HG03575 (cell line): Measurements from ENCODE around the gene LGI4.

ENCODE experiments used
- ATAC-seq: cut with Tn5 transposase; IDR thresholded peaks from one replicate; pipeline ENCODE4 v1.9.1; 2021; ENCODE audit not compliant: unreplicated experiment, insufficient number of reproducible peaks, low FRiP score; ENCODE audit errors: extremely low read depth

LGI4 gene

DNA sequence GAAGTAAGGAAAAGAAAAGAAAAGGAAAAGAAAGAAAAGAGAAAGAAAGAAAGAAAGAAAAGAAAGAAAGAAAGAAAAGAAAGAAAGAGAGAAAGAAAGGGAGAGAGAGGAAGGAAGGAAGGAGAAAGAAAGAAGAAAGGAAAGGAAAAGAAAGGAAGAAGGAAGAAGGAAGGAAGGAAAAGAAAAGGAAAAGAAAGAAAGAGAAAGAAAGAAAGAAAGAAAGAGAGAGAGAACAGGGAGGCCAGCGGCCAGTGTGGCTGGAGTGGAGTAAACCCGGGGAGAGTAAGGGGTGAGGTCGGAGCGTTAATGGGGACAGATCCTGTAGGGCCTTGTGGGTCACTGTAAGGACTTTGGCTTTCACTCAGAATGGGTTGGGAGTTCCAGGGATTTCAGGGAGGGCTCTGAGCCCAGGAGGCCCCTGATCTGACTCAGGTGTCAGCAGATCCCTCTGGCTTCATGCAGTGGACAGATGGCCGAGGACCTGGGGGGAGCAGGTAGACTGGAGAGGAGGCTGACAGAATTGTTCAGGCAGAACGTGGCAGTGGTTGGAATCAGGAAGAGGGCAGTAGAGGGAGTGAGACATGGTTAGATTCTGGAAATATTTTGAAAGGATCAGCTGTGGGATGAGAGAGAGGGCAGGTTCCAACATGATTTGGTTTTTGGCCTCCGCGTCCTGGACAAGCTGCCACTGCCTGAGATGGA, 39.0 kb downstream of the LGI4 start:
- ATAC-seq = no peak

DNA sequence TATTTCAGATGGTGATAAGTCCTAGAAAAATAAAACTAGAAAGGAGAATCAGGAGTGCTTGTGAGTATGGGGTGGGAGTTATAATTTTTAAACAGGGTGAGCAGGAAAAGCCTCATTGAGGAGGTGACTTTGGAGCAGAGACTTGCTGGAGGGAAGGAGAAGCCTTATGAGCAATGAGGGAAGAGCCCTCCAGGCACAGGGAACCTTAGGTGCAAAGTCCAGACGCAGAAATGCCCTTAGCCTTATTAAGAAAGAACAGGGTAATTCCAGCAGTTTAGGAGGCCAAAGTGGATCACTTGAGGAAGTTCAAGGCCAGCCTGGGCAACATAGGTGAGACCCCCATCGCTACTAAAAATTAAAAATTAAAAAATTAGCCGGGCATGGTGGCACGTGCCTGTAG, 40.2 kb downstream of the LGI4 start:
- no peak for ATAC-seq

DNA sequence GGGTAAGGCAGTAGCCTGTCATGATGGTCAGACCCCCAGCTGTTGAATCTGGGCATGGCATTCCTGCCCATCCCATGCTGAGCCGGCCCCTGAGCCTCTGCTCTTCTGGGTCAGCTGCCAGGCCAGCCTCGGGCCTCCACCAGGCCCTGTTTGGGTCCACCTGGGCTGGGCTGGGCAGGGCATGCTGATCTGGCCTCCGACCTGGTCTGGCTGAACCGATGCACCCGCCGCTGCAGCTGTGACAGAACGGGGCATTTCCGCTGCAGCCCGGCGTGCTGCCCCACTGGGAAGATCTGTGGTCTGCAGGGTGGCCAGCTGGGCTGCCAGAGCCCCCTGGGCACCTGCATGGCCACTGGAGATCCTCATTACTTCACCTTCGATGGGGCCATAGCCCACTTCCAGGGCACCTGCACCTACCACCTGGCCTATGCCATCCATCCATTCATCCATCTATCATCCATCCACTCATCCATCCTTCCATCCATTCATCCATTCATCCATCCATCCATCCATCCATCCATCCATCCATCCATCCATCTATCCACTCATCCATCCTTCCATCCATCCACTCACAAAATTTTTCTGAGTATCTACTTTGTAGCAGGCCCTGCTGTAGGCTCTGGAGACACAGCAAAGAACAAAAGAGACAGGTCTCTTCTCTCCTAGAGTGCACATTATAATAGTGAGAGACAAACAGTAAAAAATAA, 40.8 kb downstream of the LGI4 start:
- no peak for ATAC-seq

DNA sequence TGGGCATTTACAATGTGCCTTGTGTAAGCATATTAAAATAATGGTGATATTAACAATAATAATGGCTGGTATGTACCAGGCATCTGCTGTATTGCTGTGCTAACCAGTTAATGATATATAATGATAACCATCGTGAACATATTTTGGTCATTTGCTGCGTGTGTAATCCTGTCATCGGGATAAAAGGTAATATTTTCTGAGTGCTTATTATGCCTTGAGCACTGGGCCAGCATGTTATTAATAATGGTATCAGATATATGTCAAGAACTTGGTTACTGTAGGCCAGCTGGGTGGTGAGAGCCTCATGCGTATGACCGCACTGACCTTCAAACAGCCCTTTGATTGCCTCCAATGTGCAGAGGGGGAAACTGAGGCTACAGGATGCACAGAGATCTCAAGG, 41.4 kb downstream of the LGI4 start:
- no peak for ATAC-seq

DNA sequence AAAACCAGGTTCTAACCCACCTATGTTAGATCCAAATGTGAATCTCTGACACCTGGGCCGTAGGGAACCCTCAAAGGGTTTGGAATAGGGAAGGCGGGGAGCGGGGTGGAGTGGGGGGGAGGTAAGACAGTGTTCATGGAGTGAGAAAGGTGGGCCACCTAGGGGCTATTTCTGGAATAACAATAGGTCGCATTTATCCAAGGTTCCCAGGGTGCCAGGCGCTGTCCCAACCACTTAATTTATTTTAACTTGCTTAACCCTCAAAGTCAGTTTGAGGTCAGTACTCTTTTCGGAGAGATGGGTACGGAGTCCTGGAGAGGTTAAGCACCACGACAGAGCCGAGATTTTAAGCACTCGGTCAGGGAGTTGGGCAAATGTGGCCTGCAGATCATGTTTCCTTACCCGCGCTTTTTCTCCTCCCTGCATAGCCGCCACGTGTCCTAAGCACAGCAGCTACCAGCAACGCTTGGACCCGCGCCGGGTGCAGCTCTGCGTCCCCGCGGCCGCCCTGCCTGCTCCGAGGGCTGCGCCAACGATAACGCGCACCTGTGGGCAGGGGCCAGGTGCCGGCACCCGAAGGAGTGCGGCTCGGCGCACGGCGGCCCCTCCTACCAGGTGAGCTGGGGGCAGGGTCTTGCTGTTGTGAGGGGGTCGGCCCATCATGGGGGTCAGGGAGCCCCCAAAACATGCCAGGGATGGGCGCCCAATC, 44.2 kb downstream of the LGI4 start:
- no peak for ATAC-seq

DNA sequence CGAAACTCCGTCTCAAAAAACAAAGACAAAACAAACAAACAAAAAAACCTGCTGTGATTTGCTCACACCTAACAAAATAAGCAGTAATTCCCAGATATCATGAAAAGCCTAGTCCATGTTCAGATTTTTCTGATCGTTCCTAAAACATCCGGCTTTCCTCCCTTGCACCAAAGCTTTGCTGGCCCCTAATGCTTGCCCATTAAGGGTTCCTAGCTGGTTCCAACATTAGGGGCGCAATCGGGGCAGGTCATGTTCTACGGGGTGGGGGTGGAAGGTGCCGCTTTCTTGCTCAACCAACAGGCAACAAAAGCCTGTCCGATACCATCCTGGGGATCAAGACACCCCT, 44.7 kb downstream of the LGI4 start:
- ATAC-seq = no peak

DNA sequence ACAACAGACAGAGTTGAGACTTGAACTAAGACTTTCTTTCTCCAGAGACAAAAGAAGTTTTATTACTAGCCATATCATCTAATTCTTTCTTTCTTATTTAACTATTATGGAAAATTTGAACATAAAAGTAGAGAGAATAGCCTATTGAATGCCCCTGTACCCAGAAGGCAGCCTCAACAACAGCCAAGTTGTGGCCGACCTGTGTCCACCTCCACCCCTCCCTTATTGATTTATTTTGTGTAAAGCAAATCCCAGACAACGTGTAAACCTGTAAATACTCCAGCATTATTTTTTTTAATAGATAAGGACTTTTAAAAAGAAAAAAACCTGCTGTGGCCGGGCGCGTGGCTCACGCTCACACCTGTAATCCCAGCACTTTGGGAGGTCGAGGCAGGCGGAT, 45.3 kb downstream of the LGI4 start:
- no peak for ATAC-seq

DNA sequence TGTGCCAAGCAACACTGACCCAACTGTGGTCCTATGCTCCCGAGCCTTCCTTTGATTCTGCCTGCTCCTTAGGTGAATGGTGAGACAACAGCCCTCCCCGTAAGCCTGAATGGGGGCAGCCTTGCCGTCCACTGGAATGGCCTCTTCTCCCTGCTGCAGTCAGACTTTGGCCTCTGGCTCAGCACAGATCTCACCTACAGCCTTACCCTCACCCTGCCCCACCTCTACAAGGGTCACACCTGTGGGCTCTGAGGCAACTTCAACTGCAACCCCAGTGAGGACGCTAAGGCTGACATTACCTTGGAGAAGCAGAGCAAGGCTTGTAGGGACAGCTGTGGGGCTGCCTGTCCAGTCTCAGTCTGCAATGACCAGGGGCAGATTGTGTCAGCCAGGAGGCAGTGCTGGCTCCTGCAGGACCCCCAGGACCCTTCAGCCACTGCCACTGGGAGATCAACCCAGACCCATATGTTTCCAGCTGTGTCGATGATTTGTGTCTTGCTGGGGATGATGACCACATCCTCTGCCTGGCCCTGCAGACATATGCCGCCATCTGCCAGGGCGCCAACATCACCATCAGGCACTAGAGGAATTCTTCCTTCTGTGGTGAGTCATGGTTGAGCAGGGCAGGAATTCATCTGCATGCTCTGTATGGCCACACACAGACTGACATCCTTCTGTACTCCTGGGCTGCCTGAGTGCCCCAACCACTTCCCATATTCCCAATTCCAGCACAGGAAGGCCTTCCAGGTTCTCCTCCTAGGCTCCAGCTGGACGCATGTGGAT, 46.5 kb downstream of the LGI4 start:
- ATAC-seq = no peak

DNA sequence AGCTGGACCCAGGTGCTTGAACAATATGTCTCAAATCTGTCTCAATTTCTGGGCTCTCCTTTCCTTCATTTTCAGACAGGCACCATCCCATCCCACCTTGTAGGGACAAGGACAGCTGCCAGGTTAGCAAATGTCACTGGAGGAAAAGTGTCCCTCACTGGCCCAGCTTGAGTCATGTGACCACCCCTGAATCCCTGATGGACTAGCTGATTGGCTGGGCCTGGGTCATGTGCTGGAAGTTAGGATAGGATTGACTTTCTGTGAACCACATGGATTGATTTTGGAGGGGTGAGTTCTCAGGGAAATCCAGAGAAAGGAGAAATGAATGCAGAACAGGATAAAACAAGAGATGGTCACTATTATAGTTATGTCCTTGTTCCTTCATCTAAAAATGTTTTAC, 47.5 kb downstream of the LGI4 start:
- no peak for ATAC-seq

DNA sequence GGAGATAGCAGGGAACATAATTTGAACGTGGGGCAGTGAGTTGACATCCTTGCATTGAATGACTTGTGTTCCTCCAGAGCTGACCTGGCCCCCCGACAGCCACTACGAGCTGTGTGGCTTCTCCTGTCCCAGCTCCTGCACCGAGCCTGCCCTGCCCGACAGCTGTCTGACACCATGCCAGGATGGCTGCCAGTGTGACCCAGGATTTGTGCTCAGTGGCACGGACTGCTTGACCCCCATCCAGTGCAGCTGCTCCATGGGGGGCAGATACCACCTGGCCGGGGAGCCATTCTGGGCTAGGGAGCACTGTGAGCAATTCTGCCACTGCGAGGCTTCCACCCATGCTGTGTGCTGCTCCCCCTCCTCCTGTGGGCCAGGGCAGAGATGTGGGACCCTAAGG, 48.4 kb downstream of the LGI4 start:
- no peak for ATAC-seq

DNA sequence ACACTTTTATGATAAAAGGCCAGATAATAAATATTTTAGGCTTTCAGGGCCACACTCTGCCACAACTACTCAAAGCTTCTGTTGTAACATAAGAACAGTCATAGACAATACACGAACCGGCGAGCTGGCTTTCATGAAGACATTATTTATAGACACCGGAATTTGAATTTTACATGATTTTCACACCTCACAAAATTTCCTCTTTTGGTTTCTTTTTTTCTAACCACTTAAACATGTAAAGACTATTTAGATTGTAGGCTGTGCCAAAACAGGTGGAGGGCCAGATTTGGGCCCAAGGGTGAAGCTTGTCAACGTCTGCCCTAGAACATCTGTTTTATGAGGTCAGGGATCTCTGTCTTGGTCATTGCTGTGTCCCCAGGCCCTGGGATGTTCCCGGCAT, 48.9 kb downstream of the LGI4 start:
- ATAC-seq = no peak

DNA sequence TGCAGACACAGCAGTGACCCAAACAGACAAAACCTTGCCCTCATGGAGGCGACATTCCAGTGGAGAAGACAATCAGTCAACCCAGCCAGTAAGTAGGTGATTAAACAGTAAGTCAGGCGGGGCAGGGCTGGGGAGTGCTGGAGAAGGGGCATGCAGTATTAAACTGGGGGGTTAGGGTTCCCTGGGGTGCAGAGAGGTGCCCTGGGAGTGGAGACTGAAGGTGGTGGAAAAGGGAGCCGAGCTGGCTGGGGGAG, 50.4 kb downstream of the LGI4 start:
- ATAC-seq = no peak

DNA sequence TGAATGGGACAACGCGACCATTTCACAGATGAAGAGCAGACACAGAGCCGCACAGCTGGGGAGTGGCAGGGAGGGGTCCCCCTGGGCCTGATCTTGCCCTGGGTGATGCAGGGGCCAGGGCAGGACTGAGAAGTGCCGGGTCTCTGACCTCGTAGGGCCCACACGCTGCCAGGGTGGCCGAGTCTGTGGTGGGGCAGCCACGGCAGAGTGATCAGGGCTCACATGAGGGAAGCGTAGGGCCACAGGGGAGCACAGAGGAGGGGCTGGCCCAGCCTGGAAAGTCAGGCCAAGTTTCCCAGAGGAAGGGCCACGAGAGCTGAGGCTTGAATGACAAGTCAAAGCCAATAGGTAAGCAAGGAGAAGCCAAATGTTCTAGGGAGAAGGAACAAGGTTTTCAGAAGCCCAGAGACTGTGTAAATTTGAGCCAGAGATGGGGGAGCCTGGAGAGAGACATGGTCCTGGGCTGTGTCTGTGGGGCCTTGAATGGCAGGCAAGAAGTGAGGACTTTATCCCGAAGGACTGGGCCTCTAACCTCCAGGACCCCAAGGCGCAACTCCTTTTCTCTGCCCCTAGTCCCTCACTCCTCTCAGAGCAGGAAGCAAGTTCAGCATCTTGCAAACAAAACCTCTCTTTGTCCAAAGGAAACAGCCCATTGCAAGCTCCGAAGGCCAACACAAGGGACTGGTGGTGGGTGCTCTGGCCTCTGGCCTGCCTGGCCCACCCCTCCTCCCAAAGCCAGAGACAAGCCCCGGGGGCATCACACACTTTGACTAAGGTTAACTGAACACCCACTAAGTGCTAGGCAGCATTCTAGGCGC, 51.0 kb downstream of the LGI4 start:
- ATAC-seq = no peak

DNA sequence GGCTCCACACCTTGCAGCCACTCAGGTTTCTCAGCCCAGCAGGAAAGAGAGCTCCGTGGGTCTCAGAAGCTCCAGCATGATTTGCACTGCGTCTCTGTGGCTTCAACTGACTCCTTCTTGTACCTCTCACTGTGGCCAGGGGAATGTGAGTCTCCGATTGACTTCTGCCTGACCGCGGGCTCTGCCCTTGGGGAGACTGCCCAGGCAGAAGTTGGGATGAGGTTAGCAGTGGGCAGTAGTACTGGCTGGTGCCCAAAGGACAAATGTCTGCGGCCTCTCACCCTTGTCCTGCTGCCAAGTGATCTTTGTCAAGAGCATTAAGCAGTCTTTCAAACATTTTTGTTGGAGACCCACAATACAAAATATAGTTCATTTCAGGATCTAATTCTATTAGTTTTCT, 53.7 kb downstream of the LGI4 start:
- ATAC-seq = no peak

DNA sequence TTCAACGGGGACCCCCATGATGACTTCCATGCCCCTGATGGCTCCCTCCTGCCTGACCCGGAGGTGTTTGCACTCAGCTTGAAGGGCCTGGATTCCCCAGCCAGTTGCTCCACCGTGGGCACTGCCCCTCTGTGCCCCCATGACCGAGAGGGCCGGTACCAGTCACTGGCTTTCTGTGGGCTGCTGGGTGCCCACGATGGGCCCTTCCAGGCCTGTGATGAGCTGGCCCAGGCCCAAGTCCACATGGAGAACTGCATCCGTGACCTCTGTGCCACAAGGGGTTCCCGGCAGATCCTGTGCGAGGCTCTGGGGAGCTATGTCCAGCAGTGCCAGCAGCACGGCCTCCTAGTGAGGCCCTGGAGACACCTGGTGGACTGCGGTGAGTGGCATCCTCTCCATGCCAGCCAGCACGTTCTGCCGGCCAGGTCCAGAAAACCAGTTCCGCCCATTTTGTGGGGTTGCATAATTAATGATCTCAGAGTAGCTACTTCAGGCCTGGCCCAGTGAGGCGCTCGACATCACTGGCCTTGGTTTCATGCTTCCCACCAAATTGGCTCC, 54.2 kb downstream of the LGI4 start:
- ATAC-seq = no peak

DNA sequence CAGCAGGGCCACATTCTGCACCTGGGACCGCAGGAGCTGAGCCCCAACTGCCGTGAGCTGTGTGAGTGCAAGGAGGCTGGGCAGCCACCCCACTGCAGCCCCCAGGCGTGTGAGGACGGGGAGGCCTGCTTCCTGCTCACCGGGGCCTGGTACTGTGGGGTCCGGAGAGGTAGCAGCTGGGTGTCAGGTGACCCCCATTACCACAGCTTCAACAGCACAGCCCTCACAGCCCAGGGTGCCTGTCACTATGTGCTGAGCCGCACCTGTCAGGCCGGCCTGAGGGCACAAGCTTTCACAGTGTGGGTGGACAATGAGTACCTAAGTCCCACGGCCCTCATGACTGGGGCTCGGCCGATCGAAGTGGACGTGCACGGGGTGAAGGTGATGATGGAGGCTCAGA, 55.0 kb downstream of the LGI4 start:
- ATAC-seq = no peak

DNA sequence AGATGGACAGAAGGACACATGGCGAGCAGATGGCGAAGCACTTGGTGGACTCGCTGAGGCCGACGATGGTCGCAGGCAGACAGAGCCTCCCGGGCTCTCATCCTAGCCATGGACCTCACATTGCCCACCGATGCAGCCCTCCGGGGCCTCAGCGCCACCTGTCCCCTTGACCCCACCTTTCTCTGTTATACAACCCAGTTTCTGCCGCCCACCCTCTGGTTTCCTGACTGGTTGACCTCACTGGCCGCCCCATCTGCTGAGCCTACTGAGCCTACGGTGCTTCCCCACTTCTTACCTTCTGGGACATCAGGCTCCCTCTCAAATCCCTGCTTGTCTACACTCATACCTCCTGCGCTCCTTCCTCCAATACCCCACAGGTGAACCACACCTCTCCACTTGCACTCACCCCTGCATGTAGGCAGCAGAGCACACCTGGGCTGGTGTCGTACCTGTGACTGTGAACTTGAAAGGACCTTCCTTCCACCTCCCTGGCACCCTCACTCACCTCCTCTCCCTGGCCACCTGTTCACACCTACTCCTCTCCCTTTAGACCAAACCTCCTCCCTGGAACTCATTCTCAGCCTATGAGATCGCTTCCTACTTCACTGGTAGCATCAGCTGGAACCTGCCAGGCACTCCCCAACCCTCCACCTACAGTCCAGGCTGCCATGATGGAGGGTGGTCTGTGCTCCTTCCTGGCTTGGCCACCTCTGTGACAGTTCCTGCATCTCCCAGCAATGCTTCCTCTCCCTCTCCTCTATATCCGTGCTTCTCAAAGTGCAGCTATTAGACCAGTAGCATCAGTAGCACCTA, 57.2 kb downstream of the LGI4 start:
- no peak for ATAC-seq

DNA sequence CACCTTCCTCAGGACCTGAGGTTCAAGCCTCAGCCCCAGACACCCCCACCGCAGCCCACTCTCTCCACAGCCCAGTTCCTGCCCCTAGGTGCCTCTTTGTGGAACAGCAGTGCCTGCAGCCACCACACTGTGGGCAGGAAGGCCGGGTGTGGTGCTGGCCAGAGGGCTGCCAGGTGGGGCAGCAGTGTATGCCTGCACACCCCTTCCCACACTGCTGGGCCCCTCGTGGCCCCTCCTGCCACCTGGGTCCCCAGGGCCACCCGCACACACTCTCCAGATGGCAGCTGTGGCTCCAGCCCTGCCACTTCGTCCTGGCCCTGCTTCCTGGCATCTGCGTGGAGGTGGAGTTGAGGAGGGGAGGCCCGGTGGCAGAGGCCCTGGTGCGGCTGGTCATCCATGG, 58.2 kb downstream of the LGI4 start:
- ATAC-seq = no peak
